ENCODE measurements around the gene SLC29A1.

Gene SLC29A1

GRCh38 chr6:44202332-44202971 lies 20.9 kb upstream of the SLC29A1 start:
- Histone ChIP-seq H3K27me3 (ENCODE audit: low read depth) (no peaks in the 10 kb centered on the region), H3K4me3 (no peak overlapping the region), H3K4me1 (peaks cover 11% of the 10 kb centered on the region), H3K36me3 (replicated peaks) (no peaks in the 10 kb centered on the region), H3K9me3 (no peaks in the 10 kb centered on the region)
- in situ Hi-C loops (cut with MboI; ENCODE audit: low sequenced_read_pairs): no loop called here
- peak in 1 of 2 experiments; percentile 33 for DNase-seq (ENCODE audit: low spot score in 2 of 2)

GRCh38 chr6:44202972-44203750 lies 20.2 kb upstream of the SLC29A1 start:
- H3K4me3 ChIP-seq: no peak overlapping the region
- no peaks in the 10 kb centered on the region for H3K9me3 ChIP-seq
- in situ Hi-C loops (cut with MboI; ENCODE audit: low sequenced_read_pairs): no loop called here
- no peak for DNase-seq (ENCODE audit: low spot score in 2 of 2)
- no peaks in the 10 kb centered on the region for H3K27me3 ChIP-seq (ENCODE audit: low read depth)
- no peaks in the 10 kb centered on the region for H3K36me3 ChIP-seq (replicated peaks)
- H3K4me1 ChIP-seq: peaks cover 11% of the 10 kb centered on the region

- H3K4me1 ChIP-seq: peaks cover 11% of the 10 kb centered on the region
- H3K27me3 ChIP-seq (ENCODE audit: low read depth): no peaks in the 10 kb centered on the region
- in situ Hi-C loops (cut with MboI; ENCODE audit: low sequenced_read_pairs): no loop called here
- no peak overlapping the region for H3K4me3 ChIP-seq
- DNase-seq (ENCODE audit: low spot score in 2 of 2): no peak
- no peaks in the 10 kb centered on the region for H3K9me3 ChIP-seq
- no peaks in the 10 kb centered on the region for H3K36me3 ChIP-seq (replicated peaks)
Measured at GRCh38 chr6:44203955-44204354, 19.4 kb upstream of the SLC29A1 start.

GRCh38 chr6:44207966-44208365 lies 15.4 kb upstream of the SLC29A1 start:
- Histone ChIP-seq H3K9me3 (no peaks in the 10 kb centered on the region), H3K36me3 (replicated peaks) (no peaks in the 10 kb centered on the region), H3K4me1 (peaks cover 6% of the 10 kb centered on the region), H3K4me3 (no peak overlapping the region), H3K27me3 (ENCODE audit: low read depth) (no peaks in the 10 kb centered on the region)
- no peak for DNase-seq (ENCODE audit: low spot score in 2 of 2)
- in situ Hi-C loops (cut with MboI; ENCODE audit: low sequenced_read_pairs): no loop called here

GRCh38 chr6:44211284-44211683 lies 12.1 kb upstream of the SLC29A1 start:
- no peak for DNase-seq (ENCODE audit: low spot score in 2 of 2)
- H3K4me3 ChIP-seq: no peak overlapping the region
- no peaks in the 10 kb centered on the region for H3K27me3 ChIP-seq (ENCODE audit: low read depth)
- in situ Hi-C loops (cut with MboI; ENCODE audit: low sequenced_read_pairs): no loop called here
- no peaks in the 10 kb centered on the region for H3K9me3 ChIP-seq
- no peaks in the 10 kb centered on the region for H3K36me3 ChIP-seq (replicated peaks)
- H3K4me1 ChIP-seq: peaks cover 6% of the 10 kb centered on the region

- DNase-seq (ENCODE audit: low spot score in 2 of 2): no peak
- Histone ChIP-seq H3K9me3 (no peaks in the 10 kb centered on the region), H3K36me3 (replicated peaks) (no peaks in the 10 kb centered on the region), H3K4me3 (no peak overlapping the region), H3K4me1 (peaks cover 12% of the 10 kb centered on the region), H3K27me3 (ENCODE audit: low read depth) (no peaks in the 10 kb centered on the region)
- in situ Hi-C loops (cut with MboI; ENCODE audit: low sequenced_read_pairs): no loop called here
Measured at GRCh38 chr6:44214307-44214706, 9.1 kb upstream of the SLC29A1 start.

- no peaks in the 10 kb centered on the region for H3K36me3 ChIP-seq (replicated peaks)
- in situ Hi-C loops (cut with MboI; ENCODE audit: low sequenced_read_pairs): no loop called here
- H3K4me3 ChIP-seq: no peak within 1 kb of the TSS
- H3K27me3 ChIP-seq (ENCODE audit: low read depth): no peaks in the 10 kb centered on the region
- DNase-seq (ENCODE audit: low spot score in 2 of 2): no peak
- H3K4me1 ChIP-seq: peaks cover 16% of the 10 kb centered on the region
- H3K9me3 ChIP-seq: no peaks in the 10 kb centered on the region
Measured at GRCh38 chr6:44216677-44217331, 6.6 kb upstream of the SLC29A1 start, which contains the start of gene MYMX. Gene MYMX, plus strand, starts transcription at chr6:44216926. Its CDS starts 546 bp downstream, at chr6:44217472.

- in situ Hi-C loops (cut with MboI; ENCODE audit: low sequenced_read_pairs): no loop called here
- no peak overlapping the region for H3K4me3 ChIP-seq
- H3K36me3 ChIP-seq (replicated peaks): no peaks in the 10 kb centered on the region
- DNase-seq (ENCODE audit: low spot score in 2 of 2): no peak
- H3K4me1 ChIP-seq: peaks cover 16% of the 10 kb centered on the region
- no peaks in the 10 kb centered on the region for H3K27me3 ChIP-seq (ENCODE audit: low read depth)
- no peaks in the 10 kb centered on the region for H3K9me3 ChIP-seq
Measured at GRCh38 chr6:44217332-44218143, 5.9 kb upstream of the SLC29A1 start.

GRCh38 chr6:44219053-44219814 lies 4.2 kb upstream of the SLC29A1 start:
- in situ Hi-C loops (cut with MboI; ENCODE audit: low sequenced_read_pairs): no loop called here
- no peaks in the 10 kb centered on the region for H3K36me3 ChIP-seq (replicated peaks)
- no peaks in the 10 kb centered on the region for H3K9me3 ChIP-seq
- H3K4me1 ChIP-seq: peaks cover 22% of the 10 kb centered on the region
- peak; percentile 74 to 85 for DNase-seq (ENCODE audit: low spot score in 2 of 2)
- peak overlapping the region; percentile 29 for H3K4me3 ChIP-seq
- no peaks in the 10 kb centered on the region for H3K27me3 ChIP-seq (ENCODE audit: low read depth)

GRCh38 chr6:44219815-44220784 lies 3.3 kb upstream of the SLC29A1 start:
- peak overlapping the region; percentile 29 for H3K4me3 ChIP-seq
- DNase-seq (ENCODE audit: low spot score in 2 of 2): no peak
- in situ Hi-C loops (cut with MboI; ENCODE audit: low sequenced_read_pairs): no loop called here
- no peaks in the 10 kb centered on the region for H3K36me3 ChIP-seq (replicated peaks)
- no peaks in the 10 kb centered on the region for H3K9me3 ChIP-seq
- peaks cover 30% of the 10 kb centered on the region for H3K4me1 ChIP-seq
- no peaks in the 10 kb centered on the region for H3K27me3 ChIP-seq (ENCODE audit: low read depth)

- Histone ChIP-seq H3K27me3 (ENCODE audit: low read depth) (no peaks in the 10 kb centered on the region), H3K36me3 (replicated peaks) (no peaks in the 10 kb centered on the region), H3K4me3 (no peak overlapping the region), H3K4me1 (peaks cover 35% of the 10 kb centered on the region), H3K9me3 (no peaks in the 10 kb centered on the region)
- in situ Hi-C loops (cut with MboI; ENCODE audit: low sequenced_read_pairs): no loop called here
- no peak for DNase-seq (ENCODE audit: low spot score in 2 of 2)
Measured at GRCh38 chr6:44220913-44221290, 2.5 kb upstream of the SLC29A1 start.

GRCh38 chr6:44221291-44221960 lies 2.0 kb upstream of the SLC29A1 start:
- in situ Hi-C loops (cut with MboI; ENCODE audit: low sequenced_read_pairs): no loop called here
- Histone ChIP-seq H3K27me3 (ENCODE audit: low read depth) (no peaks in the 10 kb centered on the region), H3K4me1 (peaks cover 37% of the 10 kb centered on the region), H3K9me3 (no peaks in the 10 kb centered on the region), H3K4me3 (no peak overlapping the region), H3K36me3 (replicated peaks) (no peaks in the 10 kb centered on the region)
- peak; percentile 59 to 86 for DNase-seq (ENCODE audit: low spot score in 2 of 2)
